HUDEP-2 (cell line): Measurements from ENCODE around the gene COL23A1.

Source experiments
- DNase-seq, 76 experiments: peaks; one replicate each; lab custom pipeline; 2025; ENCODE audit not compliant: unreplicated experiment in 76 of 76; lab: John Stamatoyannopoulos, UW

Gene COL23A1

GRCh38 chr5:178385496-178385890 is 204.7 kb downstream of the COL23A1 start:
- DNase-seq: no peak

GRCh38 chr5:178384816-178385495 is 205.2 kb downstream of the COL23A1 start:
- no peak for DNase-seq

GRCh38 chr5:178383919-178384815 is 206.0 kb downstream of the COL23A1 start:
- no peak for DNase-seq

- no peak for DNase-seq
Observed at GRCh38 chr5:178383301-178383918, 206.8 kb downstream of the COL23A1 start.

- DNase-seq: no peak
Observed at GRCh38 chr5:178382754-178383164, 207.4 kb downstream of the COL23A1 start.

- DNase-seq: no peak
Observed at GRCh38 chr5:178381921-178382695, 208.1 kb downstream of the COL23A1 start.

- DNase-seq: no peak
Observed at GRCh38 chr5:178381206-178381605, 209.0 kb downstream of the COL23A1 start.

GRCh38 chr5:178380541-178381074 is 209.6 kb downstream of the COL23A1 start:
- DNase-seq: no peak

- no peak for DNase-seq
Observed at GRCh38 chr5:178380086-178380485, 210.1 kb downstream of the COL23A1 start.

GRCh38 chr5:178378527-178379484 is 211.4 kb downstream of the COL23A1 start:
- no peak for DNase-seq

- DNase-seq: no peak
Observed at GRCh38 chr5:178377583-178378270, 212.5 kb downstream of the COL23A1 start.

- DNase-seq: no peak
Observed at GRCh38 chr5:178376921-178377582, 213.1 kb downstream of the COL23A1 start.

GRCh38 chr5:178375348-178375747 is 214.8 kb downstream of the COL23A1 start:
- no peak for DNase-seq

GRCh38 chr5:178373711-178374110 is 216.5 kb downstream of the COL23A1 start:
- DNase-seq: no peak

GRCh38 chr5:178372142-178372571 is 218.0 kb downstream of the COL23A1 start:
- DNase-seq: no peak

- no peak for DNase-seq
Observed at GRCh38 chr5:178371362-178372111, 218.7 kb downstream of the COL23A1 start.

- DNase-seq: no peak
Observed at GRCh38 chr5:178370102-178370501, 220.1 kb downstream of the COL23A1 start.
